SK-N-SH (cell line): ENCODE data around the gene PPL. TPM values are rescaled to one million over a fixed set of nuclear protein-coding genes. Genes with fewer than 3 reads are reported as not detected.

Experiments used
- CTCF ChIA-PET: fragments of 300-600, 350-600 bp; formaldehyde crosslinking; extraction: SDS; loops from one replicate; lab custom pipeline; 2021; lab: Yijun Ruan, JAX
- POLR2A ChIA-PET: fragments of 350-600 bp; sonication (Branson Sonifier 250); formaldehyde crosslinking; extraction: SDS; loops from one replicate; lab custom pipeline; 2020; ENCODE audit warnings: antibody characterized with exemption, inconsistent platforms; lab: Yijun Ruan, JAX
- DNase-seq: peaks from one replicate; pipeline ENCODE4 v3.0.0; 2012
- H2AFZ ChIP-seq: fragments of 200-600 bp; sonication (generic); 2 replicates; pipeline ENCODE4 v1.8.1; 2016; ENCODE audit warnings: antibody characterized with exemption, mild to moderate bottlenecking, low read depth
- H3F3A ChIP-seq: fragments of 200-600 bp; sonication (generic); replicated peaks from 2 replicates; pipeline ENCODE3; 2016; ENCODE audit warnings: antibody characterized with exemption, mild to moderate bottlenecking; ENCODE audit not compliant: insufficient read depth
- H3K27ac ChIP-seq, 2 experiments: fragments of 200-500 bp in 1 of 2; fragments of 200-600 bp in 1 of 2; sonication (Bioruptor generic) in 1 of 2; sonication (generic), shearing (Covaris generic) in 1 of 2; 2 replicates each; pipeline versions ENCODE4 v1.5.1 to v1.6.1; 2014 to 2016; ENCODE audit warnings: low read depth in 2 of 2, inconsistent platforms in 1 of 2, low read length in 1 of 2, mild to moderate bottlenecking in 1 of 2, mixed read lengths in 1 of 2
- H3K27me3 ChIP-seq: fragments of 200-600 bp; sonication (generic), shearing (Covaris generic); 2 replicates; pipeline ENCODE4 v1.6.1; 2016; ENCODE audit warnings: mixed run types; ENCODE audit not compliant: insufficient read depth
- H3K36me3 ChIP-seq, 2 experiments: fragments of 200-500 bp in 1 of 2; fragments of 200-600 bp in 1 of 2; sonication (Bioruptor generic) in 1 of 2; sonication (generic) in 1 of 2; replicated peaks in 1 of 2; 2 replicates each; pipeline versions ENCODE3 to v1.5.1; 2014 to 2016; ENCODE audit warnings: low read length in 1 of 2, mild to moderate bottlenecking in 1 of 2; ENCODE audit not compliant: insufficient read depth in 2 of 2, control insufficient read depth in 1 of 2
- H3K4me1 ChIP-seq, 2 experiments: fragments of 200-500 bp in 1 of 2; fragments of 200-600 bp in 1 of 2; sonication (Bioruptor generic) in 1 of 2; sonication (generic), shearing (Covaris generic) in 1 of 2; 2 replicates each; pipeline versions ENCODE4 v1.5.1 to v1.6.1; 2014 to 2016; ENCODE audit warnings: low read depth in 1 of 2, low read length in 1 of 2, mixed run types in 1 of 2; ENCODE audit not compliant: insufficient read depth in 2 of 2, control insufficient read depth in 1 of 2
- H3K4me2 ChIP-seq: fragments of 200-600 bp; sonication (generic), shearing (Covaris generic); 2 replicates; pipeline ENCODE4 v1.6.1; 2017; ENCODE audit warnings: mixed run types
- H3K4me3 ChIP-seq, 2 experiments: fragments of 200-500 bp in 1 of 2; fragments of 200-600 bp in 1 of 2; sonication (Bioruptor generic) in 1 of 2; sonication (generic), shearing (Covaris generic) in 1 of 2; 2 replicates each; pipeline versions ENCODE4 v1.5.1 to v1.8.1; 2014 to 2016; ENCODE audit warnings: low read depth in 2 of 2, inconsistent platforms in 1 of 2, low read length in 1 of 2, mild to moderate bottlenecking in 1 of 2, mixed read lengths in 1 of 2, moderate library complexity in 1 of 2
- H3K79me2 ChIP-seq: fragments of 200-600 bp; sonication (generic); 2 replicates; pipeline ENCODE4 v1.8.1; 2017; ENCODE audit warnings: mild to moderate bottlenecking; ENCODE audit not compliant: insufficient read depth
- H3K9ac ChIP-seq: fragments of 200-600 bp; sonication (generic); 2 replicates; pipeline ENCODE4 v1.6.1; 2017; ENCODE audit warnings: mixed run types
- H3K9me2 ChIP-seq: fragments of 200-600 bp; sonication (generic); 2 replicates; pipeline ENCODE4 v1.6.1; 2017; ENCODE audit warnings: mixed run types
- H3K9me3 ChIP-seq: fragments of 200-600 bp; sonication (generic); 2 replicates; pipeline ENCODE4 v1.6.1; 2017; ENCODE audit warnings: mixed run types, mild to moderate bottlenecking, moderate library complexity
- H4K20me1 ChIP-seq: fragments of 200-600 bp; sonication (generic); 2 replicates; pipeline ENCODE4 v1.6.1; 2017; ENCODE audit warnings: mild to moderate bottlenecking, mixed run types; ENCODE audit not compliant: insufficient read depth
- ELF1 ChIP-seq: IDR thresholded peaks from 2 replicates; pipeline ENCODE4 v1.4.0; 2012
- EP300 ChIP-seq, 2 experiments: IDR thresholded peaks; 2 replicates each; pipeline versions ENCODE4 v1.4.0 to v1.6.1; 2012; ENCODE audit warnings: borderline replicate concordance in 1 of 2, low read depth in 1 of 2, low read length in 1 of 2
- EZH2phosphoT487 ChIP-seq: fragments of 200-600 bp; sonication (generic); IDR thresholded peaks from 2 replicates; pipeline ENCODE4 v1.6.1; 2017; ENCODE audit warnings: low read depth, mixed run types, mild to moderate bottlenecking, antibody characterized with exemption, moderate library complexity, borderline replicate concordance
- FOXJ3 ChIP-seq: sonication (generic); formaldehyde crosslinking; IDR thresholded peaks from 2 replicates; pipeline ENCODE4 v1.5.1; 2020; ENCODE audit warnings: mild to moderate bottlenecking, missing genetic modification reagents
- FOXM1 ChIP-seq: IDR thresholded peaks from 2 replicates; pipeline ENCODE4 v1.4.0; 2012; ENCODE audit warnings: low read depth, mild to moderate bottlenecking
- GABPA ChIP-seq: IDR thresholded peaks from 2 replicates; pipeline ENCODE4 v1.4.0; 2012; ENCODE audit warnings: low read depth, mild to moderate bottlenecking
- GATA2 ChIP-seq: sonication (generic); formaldehyde crosslinking; IDR thresholded peaks from 2 replicates; pipeline ENCODE4 v1.5.0; 2020; ENCODE audit warnings: mild to moderate bottlenecking, missing genetic modification reagents
- IRF3 ChIP-seq: fragments of 150-350 bp; IDR thresholded peaks from 2 replicates; pipeline ENCODE4 v1.6.1; 2016; ENCODE audit warnings: mild to moderate bottlenecking, low read depth, low read length
- JUND ChIP-seq: IDR thresholded peaks from 2 replicates; pipeline ENCODE4 v1.4.0; 2012
- MEF2A ChIP-seq: IDR thresholded peaks from 2 replicates; pipeline ENCODE4 v1.4.0; 2012; ENCODE audit warnings: low read depth, borderline replicate concordance
- NFIC ChIP-seq: IDR thresholded peaks from 2 replicates; pipeline ENCODE4 v1.4.0; 2012; ENCODE audit warnings: borderline replicate concordance
- POLR2AphosphoS5 ChIP-seq: IDR thresholded peaks from 2 replicates; pipeline ENCODE4 v1.6.1; 2012; ENCODE audit warnings: low read depth, low read length
- RAD21 ChIP-seq: IDR thresholded peaks from 2 replicates; pipeline ENCODE4 v1.6.1; 2012; ENCODE audit warnings: mild to moderate bottlenecking, low read length
- RCOR1 ChIP-seq: fragments of 150-350 bp; IDR thresholded peaks from 2 replicates; pipeline ENCODE4 v1.6.1; 2017; ENCODE audit warnings: antibody characterized with exemption, low read length
- RFX5 ChIP-seq: IDR thresholded peaks from 2 replicates; pipeline ENCODE4 v1.6.1; 2012; ENCODE audit warnings: mild to moderate bottlenecking, improper control_type of control experiment, low read length
- RXRA ChIP-seq: IDR thresholded peaks from 2 replicates; pipeline ENCODE4 v1.4.0; 2012; ENCODE audit warnings: low read depth, mild to moderate bottlenecking, borderline replicate concordance
- SMC3 ChIP-seq: IDR thresholded peaks from 2 replicates; pipeline ENCODE4 v1.6.1; 2012; ENCODE audit warnings: low read depth, low read length, improper control_type of control experiment
- TEAD4 ChIP-seq: IDR thresholded peaks from 2 replicates; pipeline ENCODE4 v1.4.0; 2012; ENCODE audit warnings: mild to moderate bottlenecking, borderline replicate concordance; ENCODE audit not compliant: insufficient read depth
- USF1 ChIP-seq: IDR thresholded peaks from 2 replicates; pipeline ENCODE4 v1.4.0; 2012; ENCODE audit warnings: low read depth, borderline replicate concordance
- USF2 ChIP-seq: fragments of 150-350 bp; IDR thresholded peaks from 2 replicates; pipeline ENCODE4 v1.6.1; 2017; ENCODE audit warnings: antibody characterized with exemption, low read length, low read depth, borderline replicate concordance
- ZBTB33 ChIP-seq: IDR thresholded peaks from 2 replicates; pipeline ENCODE4 v1.4.0; 2012; ENCODE audit warnings: low read depth, borderline replicate concordance
- WGBS: methylation state at CpG from one replicate; pipeline ENCODE4 v1.1.6; 2017; ENCODE audit warnings: low lambda C conversion rate; 5-methylcytosine and 5-hydroxymethylcytosine counted together
- polyA plus RNA-seq, 3 experiments: library from polyadenylated mRNA; depleted of rRNA; stranded (reverse); fragments of >200 nt; gene quantifications; 2 replicates each; pipeline ENCODE4 v1.2.3, GENCODE V29; 2012

PPL gene
- polyA plus RNA-seq, 1 of the 3 experiments (the other 2 are of a cell fraction) = 24.6 TPM

- Histone ChIP-seq H3K4me2 (no peak overlapping the region), H3K9ac (no peak overlapping the region), H3K27me3 (no peaks in the 10 kb centered on the region), H3K9me2 (no peaks in the 10 kb centered on the region), H4K20me1 (no peaks in the 10 kb centered on the region), H3K4me3 (no peak overlapping the region), H3K36me3 (peaks cover 0 to 48% of the 10 kb centered on the region in 2 experiments), H2AFZ (no peak overlapping the region), H3K79me2 (no peaks in the 10 kb centered on the region), H3F3A (no peaks in the 10 kb centered on the region), H3K27ac (no peak overlapping the region), H3K9me3 (no peaks in the 10 kb centered on the region), H3K4me1 (no peaks in the 10 kb centered on the region)
- TF ChIP-seq POLR2AphosphoS5 (no peak), JUND (no peak), USF1 (no peak), NFIC (no peak), FOXJ3 (no peak), GABPA (no peak), EP300 (IDR thresholded peaks at IDR 0.05; ENCODE audit: borderline replicate concordance in 1 of 2, low read depth in 1 of 2, low read length in 1 of 2) (no peak), RAD21 (no peak), SMC3 (no peak), RCOR1 (no peak)
- no peak for DNase-seq
- WGBS = 96% methylated on average over 14 of the region's 16 CpGs
- CTCF ChIA-PET = interaction anchor here (1.0 kb wide), 1 partner anchor 65 kb away, joined by 3 read pairs; no protein-coding TSS in a partner anchor
- POLR2A ChIA-PET = no interaction called here
Observed at GRCh38 chr16:4891097-4891885, 45.7 kb downstream of the PPL start.

- no peaks in the 10 kb centered on the region for H3K9me2 ChIP-seq
- ChIA-PET CTCF (no interaction called here), POLR2A (no interaction called here)
- H3K36me3 ChIP-seq = peaks cover 0 to 54% of the 10 kb centered on the region in 2 experiments
- H3K79me2 ChIP-seq = no peaks in the 10 kb centered on the region
- WGBS = 96% methylated on average over 9 of the region's 16 CpGs
- no peak overlapping the region for H3K4me3 ChIP-seq
- no peaks in the 10 kb centered on the region for H3K9me3 ChIP-seq
- H3K9ac ChIP-seq = no peak overlapping the region
- H3F3A ChIP-seq = no peaks in the 10 kb centered on the region
- no peaks in the 10 kb centered on the region for H3K27me3 ChIP-seq
- H3K27ac ChIP-seq = no peak overlapping the region
- no peak overlapping the region for H3K4me2 ChIP-seq
- no peak overlapping the region for H2AFZ ChIP-seq
- H3K4me1 ChIP-seq = no peaks in the 10 kb centered on the region
- H4K20me1 ChIP-seq = no peaks in the 10 kb centered on the region
- DNase-seq = no peak
- TF ChIP-seq USF1 = no peak
- no peak for TF ChIP-seq POLR2AphosphoS5
- no peak for TF ChIP-seq RXRA
- TF ChIP-seq USF2 = no peak
- no peak for TF ChIP-seq RFX5
- no peak for TF ChIP-seq GATA2
- no peak for TF ChIP-seq ZBTB33
- no peak for TF ChIP-seq RAD21
- TF ChIP-seq MEF2A = no peak
- no peak for TF ChIP-seq ELF1
- no peak for TF ChIP-seq NFIC
- TF ChIP-seq IRF3 = no peak
- TF ChIP-seq EP300 (IDR thresholded peaks at IDR 0.05; ENCODE audit: borderline replicate concordance in 1 of 2, low read depth in 1 of 2, low read length in 1 of 2) = no peak
- TF ChIP-seq FOXM1 = no peak
- no peak for TF ChIP-seq TEAD4
- TF ChIP-seq EZH2phosphoT487 = no peak
Observed at GRCh38 chr16:4890686-4891085, 46.3 kb downstream of the PPL start.
